LNCaP clone FGC (cell line): ENCODE measurements around the gene PFDN2.
A peak's percentile ranks its signal among the peaks of the same experiment; 100 is the strongest.

Experiments used
- DNase-seq: peaks from one replicate; pipeline ENCODE4 v3.0.0-alpha.2; 2011; ENCODE audit warnings: low read depth
- H3K4me3 ChIP-seq: 2 replicates; pipeline ENCODE4 v1.5.1; 2011; ENCODE audit warnings: mild to moderate bottlenecking, low read depth, low read length, control low read depth
- TF ChIP-seq, protein P1 (sequence below): IDR thresholded peaks from 2 replicates; pipeline ENCODE4 v1.5.1; 2012; ENCODE audit warnings: mild to moderate bottlenecking; ENCODE audit not compliant: control insufficient read depth, insufficient read depth; ENCODE audit errors: extremely low read depth

The PFDN2 gene

DNA sequence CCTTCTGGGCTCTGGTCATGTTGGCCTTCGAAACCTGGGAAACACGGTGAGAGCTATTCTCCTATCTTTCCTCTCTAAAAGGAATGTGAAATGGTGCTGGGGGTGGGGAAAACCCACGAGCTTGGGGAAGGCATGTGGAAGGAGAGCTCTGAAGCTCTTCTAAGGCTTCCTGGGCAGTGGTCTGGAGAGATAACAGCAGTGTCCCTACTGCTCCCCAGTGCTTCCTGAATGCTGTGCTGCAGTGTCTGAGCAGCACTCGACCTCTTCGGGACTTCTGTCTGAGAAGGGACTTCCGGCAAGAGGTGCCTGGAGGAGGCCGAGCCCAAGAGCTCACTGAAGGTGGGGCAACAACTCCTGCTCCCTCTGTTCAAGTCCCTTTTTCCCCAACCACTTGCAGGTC, 44.2 kb upstream of the PFDN2 start:
- DNase-seq = no peak
- TF ChIP-seq, protein P1, sequence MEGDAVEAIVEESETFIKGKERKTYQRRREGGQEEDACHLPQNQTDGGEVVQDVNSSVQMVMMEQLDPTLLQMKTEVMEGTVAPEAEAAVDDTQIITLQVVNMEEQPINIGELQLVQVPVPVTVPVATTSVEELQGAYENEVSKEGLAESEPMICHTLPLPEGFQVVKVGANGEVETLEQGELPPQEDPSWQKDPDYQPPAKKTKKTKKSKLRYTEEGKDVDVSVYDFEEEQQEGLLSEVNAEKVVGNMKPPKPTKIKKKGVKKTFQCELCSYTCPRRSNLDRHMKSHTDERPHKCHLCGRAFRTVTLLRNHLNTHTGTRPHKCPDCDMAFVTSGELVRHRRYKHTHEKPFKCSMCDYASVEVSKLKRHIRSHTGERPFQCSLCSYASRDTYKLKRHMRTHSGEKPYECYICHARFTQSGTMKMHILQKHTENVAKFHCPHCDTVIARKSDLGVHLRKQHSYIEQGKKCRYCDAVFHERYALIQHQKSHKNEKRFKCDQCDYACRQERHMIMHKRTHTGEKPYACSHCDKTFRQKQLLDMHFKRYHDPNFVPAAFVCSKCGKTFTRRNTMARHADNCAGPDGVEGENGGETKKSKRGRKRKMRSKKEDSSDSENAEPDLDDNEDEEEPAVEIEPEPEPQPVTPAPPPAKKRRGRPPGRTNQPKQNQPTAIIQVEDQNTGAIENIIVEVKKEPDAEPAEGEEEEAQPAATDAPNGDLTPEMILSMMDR = no peak
- no peak overlapping the region for H3K4me3 ChIP-seq

DNA sequence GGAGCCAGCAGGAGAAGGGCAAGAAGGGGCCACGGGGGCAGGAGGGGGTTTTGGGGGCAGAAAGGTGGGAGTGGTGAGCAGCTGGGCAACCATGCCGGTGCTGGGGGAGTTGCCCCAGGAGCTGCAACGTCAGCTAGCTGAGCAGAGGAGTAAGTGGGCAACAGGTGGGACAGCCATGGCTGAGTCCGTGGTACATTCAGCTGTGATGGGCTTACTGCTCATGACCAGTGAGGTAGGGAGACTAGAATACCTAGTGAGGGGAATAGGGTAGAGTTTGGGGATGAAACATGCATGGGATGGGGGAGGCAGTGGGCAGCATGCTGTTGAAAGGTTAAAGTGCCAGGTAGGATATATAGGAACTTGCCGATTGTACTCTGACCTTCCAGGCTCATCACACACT, 43.8 kb upstream of the PFDN2 start:
- no peak for DNase-seq
- H3K4me3 ChIP-seq = no peak overlapping the region
- TF ChIP-seq, protein P1 = no peak

DNA sequence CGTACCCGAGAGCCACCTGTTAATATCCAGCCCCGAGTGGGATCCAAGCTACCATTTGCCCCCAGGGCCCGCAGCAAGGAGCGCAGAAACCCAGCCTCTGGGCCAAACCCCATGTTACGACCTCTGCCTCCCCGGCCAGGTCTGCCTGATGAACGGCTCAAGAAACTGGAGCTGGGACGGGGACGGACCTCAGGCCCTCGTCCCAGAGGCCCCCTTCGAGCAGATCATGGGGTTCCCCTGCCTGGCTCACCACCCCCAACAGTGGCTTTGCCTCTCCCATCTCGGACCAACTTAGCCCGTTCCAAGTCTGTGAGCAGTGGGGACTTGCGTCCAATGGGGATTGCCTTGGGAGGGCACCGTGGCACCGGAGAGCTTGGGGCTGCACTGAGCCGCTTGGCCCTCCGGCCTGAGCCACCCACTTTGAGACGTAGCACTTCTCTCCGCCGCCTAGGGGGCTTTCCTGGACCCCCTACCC, 42.9 kb upstream of the PFDN2 start:
- no peak for DNase-seq
- TF ChIP-seq, protein P1 = no peak
- no peak overlapping the region for H3K4me3 ChIP-seq

DNA sequence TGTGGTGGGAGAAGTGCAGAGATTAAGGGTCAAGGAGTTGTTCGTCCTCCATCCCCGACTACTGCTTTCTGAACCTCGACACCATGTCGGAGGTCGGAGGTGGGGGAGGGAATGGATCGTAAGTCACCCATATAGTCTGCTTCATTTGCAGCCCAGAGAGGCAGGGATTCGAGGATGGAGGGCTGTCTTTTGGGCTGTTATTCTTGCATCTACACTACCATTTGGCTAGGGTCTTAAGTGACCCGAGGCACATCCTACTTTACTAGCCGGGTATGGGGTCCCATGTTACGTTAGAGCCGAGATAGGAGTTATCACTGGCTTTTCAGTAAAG, 42.0 kb upstream of the PFDN2 start:
- TF ChIP-seq, protein P1 = no peak
- no peak for DNase-seq
- peak overlapping the region; percentile 93 for H3K4me3 ChIP-seq

DNA sequence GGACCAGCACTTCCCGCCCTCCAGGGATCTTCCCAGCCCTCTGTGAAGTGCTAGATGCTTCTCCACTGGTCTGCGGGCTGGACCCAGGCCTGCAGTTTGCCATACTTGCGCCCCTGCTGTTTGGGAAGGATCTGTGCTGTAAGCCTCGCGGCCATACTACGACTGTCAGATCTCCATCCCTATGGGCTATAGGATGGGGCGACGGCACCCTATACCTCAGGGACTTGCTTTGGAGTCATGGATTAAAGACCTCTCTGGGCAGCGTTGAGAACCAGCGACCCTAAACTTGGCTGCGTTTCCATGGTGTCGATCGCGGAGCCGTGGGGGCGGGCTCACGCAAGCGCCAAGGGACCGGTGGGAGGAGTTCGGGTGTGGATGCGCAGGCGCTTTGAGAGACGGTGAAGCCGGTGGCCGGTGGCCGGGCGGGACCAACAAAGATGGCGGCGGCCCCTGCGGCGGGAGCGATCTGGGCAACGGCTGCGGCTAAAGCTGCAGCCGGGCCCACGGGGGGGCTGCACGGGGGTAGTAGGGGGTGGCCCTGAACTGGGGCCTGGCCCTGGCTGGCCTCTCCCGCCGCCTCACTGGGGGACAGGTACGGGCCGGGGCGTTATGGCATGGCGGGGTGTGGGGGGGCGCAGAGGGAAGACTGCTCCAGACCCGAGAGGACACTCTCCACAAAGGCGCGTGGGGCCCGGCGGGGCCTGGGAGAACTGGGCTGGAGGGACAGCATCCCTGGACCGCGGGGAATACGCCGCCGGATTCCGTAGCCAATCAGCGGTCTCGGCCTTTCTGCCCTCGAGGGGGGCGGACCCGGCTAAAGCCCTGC, 41.5 kb upstream of the PFDN2 start, which contains the start of gene USP21:
TSS of gene USP21 (plus strand) at position 414 of the 826 bp plus-strand sequence. CDS start 1,141 bp downstream, outside the sequence.
- no peak for DNase-seq
- peak within 1 kb of the TSS; percentile 93 for H3K4me3 ChIP-seq
- TF ChIP-seq, protein P1 = peak; percentile 28; the same call in 1 of the 2 replicates

GRCh38 chr1:161158316-161159010, 40.6 kb upstream of the PFDN2 start:
- DNase-seq = no peak
- TF ChIP-seq, protein P1 = no peak
- H3K4me3 ChIP-seq = peak overlapping the region; percentile 93
